Ovary (tissue), 9 donors: ENCODE results near the gene AP3M1. TPM values are rescaled to one million over a fixed set of nuclear protein-coding genes. Genes with fewer than 3 reads are reported as not detected.

Experiments
- DNase-seq, 5 donors: peaks; one replicate each; pipeline ENCODE4 v3.0.0-alpha.2; 2019 to 2020
- H3K27ac ChIP-seq, 2 donors: fragments of 200-600 bp; one replicate each; pipeline versions ENCODE4 v1.5.1 to v1.8.0; 2019 to 2022
- H3K27me3 ChIP-seq: fragments of 200-600 bp; one replicate; pipeline ENCODE4 v1.8.0; 2022
- H3K36me3 ChIP-seq: fragments of 200-600 bp; sonication (generic); one replicate; pipeline ENCODE4 v1.5.1; 2019
- H3K4me1 ChIP-seq: one replicate; pipeline ENCODE4 v1.8.1; 2013; ENCODE audit warnings: mild to moderate bottlenecking, moderate library complexity; ENCODE audit not compliant: insufficient read depth
- H3K4me3 ChIP-seq: fragments of 200-600 bp; sonication (generic); one replicate; pipeline ENCODE4 v1.5.1; 2017
- H3K9me3 ChIP-seq, 2 donors: fragments of 200-600 bp in 1 of 2; sonication (generic) in 1 of 2; one replicate each; pipeline versions ENCODE4 v1.5.1 to v1.8.1; 2013 to 2019; ENCODE audit warnings: mild to moderate bottlenecking in 1 of 2, moderate library complexity in 1 of 2
- CTCF ChIP-seq, 3 donors: fragments of 450-650 bp in 2 of 3; fragments of 200-600 bp in 1 of 3; IDR thresholded peaks; one replicate each; pipeline versions ENCODE4 v1.5.1 to v1.8.0; 2016 to 2022; ENCODE audit warnings: antibody characterized with exemption in 3 of 3, mild to moderate bottlenecking in 1 of 3
- EP300 ChIP-seq: sonication (generic); formaldehyde crosslinking; IDR thresholded peaks from one replicate; pipeline ENCODE4 v1.6.1; 2017; ENCODE audit warnings: antibody characterized with exemption
- POLR2A ChIP-seq: fragments of 450-650 bp; IDR thresholded peaks from one replicate; pipeline ENCODE4 v1.6.1; 2017; ENCODE audit warnings: antibody characterized with exemption, mild to moderate bottlenecking, moderate library complexity
- WGBS, 3 donors: extraction: QIAGEN DNeasy Blood & Tissue Kit in 1 of 3; methylation state at CpG; one replicate each; pipeline versions ENCODE4 v1.1.5 to v1.1.7; 2013 to 2017; 5-methylcytosine and 5-hydroxymethylcytosine counted together
- intact Hi-C, 4 donors: fragments of 100-400 bp; cut with DNase I; formaldehyde crosslinking; loops; one replicate each; pipeline versions ENCODE4 v1.11.0 to v1.15.1; 2022 to 2023
- polyA plus RNA-seq, 2 donors: library from polyadenylated mRNA; stranded (reverse); fragments of 200-250 nt in 1 of 2; fragments of 350-450 nt in 1 of 2; fragmentation: Illumina TruSeq in 1 of 2; extraction: RNeasy Lipid Tissue Mini Kit (QIAGEN cat#74804) in 1 of 2; gene quantifications; one replicate each; pipeline ENCODE4 v1.2.3, GENCODE V29; 2013 to 2014
- total RNA-seq, 7 donors: library from RNA; depleted of rRNA in 2 of 7; stranded (reverse); fragments of >200 nt in 2 of 7; fragmentation: NEBNext Ultra II Directional in 3 of 7; extraction: Animal tissue kit (Norgen Biotek cat#: 25700) in 3 of 7; gene quantifications; one replicate each; pipeline versions ENCODE4 v1.1.0 to v1.2.4, GENCODE V29; 2016 to 2023
- donor health status: DM: no; HTN: no; CAD: no; lungs with moderate emphysema.
- donor health status: DM: no; HTN: no; CAD: no.
- donor health status: Bipolar disorder and iron deficiency.
- donor health status: DM: yes; HTN: yes; CAD: no.
- donor health status: DM: no; HTN: no; CAD: no.
- donor health status: DM: yes; HTN: yes; CAD: no.

Gene AP3M1
- total and polyA plus RNA-seq, 9 donors: 12.0 to 37.9 (median 29.6) TPM

GRCh38 chr10:74135452-74135851, 15.2 kb downstream of the AP3M1 start:
- WGBS, 3 donors: 93 to 95% (median 93%) methylated on average over 3 of the region's 3 CpGs
- H3K27ac ChIP-seq: no peak overlapping the region
- no peak for TF ChIP-seq POLR2A
- no peak for TF ChIP-seq CTCF (IDR thresholded peaks at IDR 0.05)
- no peak for TF ChIP-seq EP300
- H3K9me3 ChIP-seq: no peaks in the 10 kb centered on the region
- no peak overlapping the region for H3K4me3 ChIP-seq
- DNase-seq: no peak
- no peaks in the 10 kb centered on the region for H3K27me3 ChIP-seq
- no peaks in the 10 kb centered on the region for H3K4me1 ChIP-seq
- intact Hi-C loops: no loop called here
- H3K36me3 ChIP-seq: no peaks in the 10 kb centered on the region

- no peak for TF ChIP-seq CTCF (IDR thresholded peaks at IDR 0.05)
- no peak for TF ChIP-seq EP300
- TF ChIP-seq POLR2A: no peak
- Histone ChIP-seq H3K9me3 (no peaks in the 10 kb centered on the region), H3K4me3 (no peak overlapping the region), H3K27me3 (no peaks in the 10 kb centered on the region), H3K36me3 (no peaks in the 10 kb centered on the region), H3K27ac (no peak overlapping the region), H3K4me1 (no peaks in the 10 kb centered on the region)
- 86% methylated on average over 11 of the region's 11 CpGs for WGBS, 3 donors
- intact Hi-C loops: no loop called here
- no peak for DNase-seq
Observed at GRCh38 chr10:74133923-74134820, 16.5 kb downstream of the AP3M1 start.

GRCh38 chr10:74123081-74123480, 27.5 kb downstream of the AP3M1 start:
- intact Hi-C loops: no loop called here
- H3K27me3 ChIP-seq: no peaks in the 10 kb centered on the region
- no peak for TF ChIP-seq CTCF (IDR thresholded peaks at IDR 0.05)
- TF ChIP-seq EP300: no peak
- H3K9me3 ChIP-seq: no peaks in the 10 kb centered on the region
- no peaks in the 10 kb centered on the region for H3K36me3 ChIP-seq
- no peak for DNase-seq
- H3K4me1 ChIP-seq: no peaks in the 10 kb centered on the region
- H3K4me3 ChIP-seq: no peak overlapping the region
- no peak overlapping the region for H3K27ac ChIP-seq
- 0 to 60% (median 31%) methylated on average over 1 of the region's 1 CpG for WGBS, 3 donors

- Histone ChIP-seq H3K9me3 (no peaks in the 10 kb centered on the region), H3K27me3 (no peaks in the 10 kb centered on the region), H3K27ac (no peak overlapping the region), H3K4me1 (no peaks in the 10 kb centered on the region), H3K4me3 (no peak overlapping the region), H3K36me3 (no peaks in the 10 kb centered on the region)
- intact Hi-C loops: no loop called here
- WGBS, 3 donors: 45 to 56% (median 49%) methylated on average over 3 of the region's 3 CpGs
- TF ChIP-seq EP300: no peak
- TF ChIP-seq POLR2A: no peak
- no peak for TF ChIP-seq CTCF (IDR thresholded peaks at IDR 0.05)
- no peak for DNase-seq
Observed at GRCh38 chr10:74122060-74122459, 28.6 kb downstream of the AP3M1 start.
